Central memory CD8-positive, alpha-beta T cell (primary cell): ENCODE results near the gene TSHB.

Experiments
- ATAC-seq: fragments of 150-1000 bp; cut with Tn5 transposase; replicated peaks from 2 replicates; pipeline ENCODE4 v1.10.0; 2022; ENCODE audit warnings: mild to moderate bottlenecking, moderate FRiP score, moderate number of reproducible peaks; ENCODE audit not compliant: poor library complexity, severe bottlenecking; ENCODE audit errors: extremely low read depth
- DNase-seq, 2 donors: peaks; one replicate each; pipeline ENCODE4 v3.0.0; 2021; ENCODE audit warnings: low spot score in 2 of 2
- H3K27ac Mint-ChIP-seq: one replicate; pipeline ENCODE4 v1.8.0; 2022; ENCODE audit warnings: low read depth, mild to moderate bottlenecking, moderate library complexity, mixed read lengths
- H3K27me3 Mint-ChIP-seq: one replicate; pipeline ENCODE4 v1.8.0; 2022; ENCODE audit warnings: mixed read lengths
- H3K36me3 Mint-ChIP-seq: one replicate; pipeline ENCODE4 v1.8.0; 2022; ENCODE audit warnings: mild to moderate bottlenecking, moderate library complexity, mixed read lengths; ENCODE audit not compliant: insufficient read depth
- H3K4me1 Mint-ChIP-seq: one replicate; pipeline ENCODE4 v1.8.0; 2022; ENCODE audit warnings: mixed read lengths
- H3K4me3 Mint-ChIP-seq: one replicate; pipeline ENCODE4 v1.8.0; 2022; ENCODE audit warnings: mild to moderate bottlenecking, moderate library complexity, mixed read lengths
- H3K9me3 Mint-ChIP-seq: one replicate; pipeline ENCODE4 v1.8.0; 2022; ENCODE audit warnings: mixed read lengths

Gene TSHB

DNA sequence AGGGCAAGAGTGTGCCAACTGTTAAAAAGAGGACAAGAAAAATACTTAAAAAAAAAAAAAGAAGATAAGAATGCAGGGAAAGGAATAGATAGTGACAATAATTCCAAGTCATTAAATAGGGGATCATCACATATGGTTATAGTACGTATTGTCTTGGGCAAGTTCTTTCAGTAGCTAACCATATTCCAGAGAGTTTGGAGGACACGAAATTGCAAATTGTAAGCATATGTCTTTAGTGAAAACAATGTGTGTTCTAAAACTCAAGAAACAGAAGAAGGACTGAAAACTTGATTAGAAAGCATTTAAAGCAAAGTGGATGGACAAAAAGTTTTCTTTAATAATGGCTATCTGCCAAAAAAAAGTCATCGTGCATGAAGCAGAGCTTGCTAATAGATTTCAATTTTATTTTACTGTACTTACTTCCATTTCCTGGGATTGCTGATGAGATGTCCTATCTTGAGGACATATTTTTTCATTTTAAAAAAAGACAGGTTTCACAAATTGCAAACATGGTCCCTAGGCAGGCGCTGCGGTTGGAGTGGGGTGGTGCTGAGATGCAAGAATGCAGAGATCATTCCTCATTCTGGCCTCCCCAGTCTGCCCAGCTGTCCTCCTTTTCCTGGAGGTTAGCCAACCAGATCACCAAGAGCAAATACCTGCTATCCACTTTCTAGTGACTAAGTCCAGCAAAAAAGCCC, 47.8 kb downstream of the TSHB start:
- H3K9me3 Mint-ChIP-seq, result no peaks in the 10 kb centered on the region

GRCh38 chr1:115077984-115078330, 48.3 kb downstream of the TSHB start:
- Mint-ChIP-seq H3K4me1 (peaks cover 8% of the 10 kb centered on the region), H3K36me3 (no peaks in the 10 kb centered on the region), H3K4me3 (no peak overlapping the region), H3K27me3 (no peaks in the 10 kb centered on the region), H3K27ac (no peak overlapping the region), H3K9me3 (no peaks in the 10 kb centered on the region)
- DNase-seq (no peak), ATAC-seq (no peak)

More for the DNA sequence above, 47.8 kb downstream of the TSHB start:
- no peaks in the 10 kb centered on the region for H3K27me3 Mint-ChIP-seq
- peaks cover 8% of the 10 kb centered on the region for H3K4me1 Mint-ChIP-seq
- H3K36me3 Mint-ChIP-seq, result no peaks in the 10 kb centered on the region
- H3K4me3 Mint-ChIP-seq, result no peak overlapping the region
- no peak overlapping the region for H3K27ac Mint-ChIP-seq
- ATAC-seq, result no peak
- DNase-seq, result no peak

- H3K4me1 Mint-ChIP-seq, result peaks cover 8% of the 10 kb centered on the region
- H3K27ac Mint-ChIP-seq, result no peak overlapping the region
- no peak overlapping the region for H3K4me3 Mint-ChIP-seq
- no peak for DNase-seq
- ATAC-seq, result no peak
- no peaks in the 10 kb centered on the region for H3K9me3 Mint-ChIP-seq
- no peaks in the 10 kb centered on the region for H3K36me3 Mint-ChIP-seq
- no peaks in the 10 kb centered on the region for H3K27me3 Mint-ChIP-seq
Measured at GRCh38 chr1:115078708-115079107, 49.1 kb downstream of the TSHB start.

GRCh38 chr1:115082949-115083348, 53.3 kb downstream of the TSHB start:
- ATAC-seq (no peak), DNase-seq (no peak)
- H3K4me1 Mint-ChIP-seq, result peaks cover 15% of the 10 kb centered on the region
- H3K9me3 Mint-ChIP-seq, result no peaks in the 10 kb centered on the region
- H3K27me3 Mint-ChIP-seq, result no peaks in the 10 kb centered on the region
- peaks cover 2% of the 10 kb centered on the region for H3K36me3 Mint-ChIP-seq
- H3K4me3 Mint-ChIP-seq, result no peak overlapping the region
- H3K27ac Mint-ChIP-seq, result no peak overlapping the region
